Islet precursor cell (in vitro differentiated cells): ENCODE data around the gene LRCH3.
"Not testable (repeated sequence)": the region's sequence is repeated elsewhere in the genome, so short reads cannot be mapped to it uniquely, and the experiment has no call there.

Experiments
- DNase-seq: peaks from one replicate; pipeline ENCODE4 v3.0.0-alpha.2; 2018

Gene LRCH3

GRCh38 chr3:197888511-197888910, 97.5 kb downstream of the LRCH3 start:
- no peak for DNase-seq

GRCh38 chr3:197889204-197889930, 98.3 kb downstream of the LRCH3 start:
- DNase-seq: peak; percentile 84

- no peak for DNase-seq
These were observed 99.6 kb downstream of the LRCH3 start for GRCh38 chr3:197890693-197891092.

- no peak for DNase-seq
These were observed 101.1 kb downstream of the LRCH3 start for GRCh38 chr3:197892162-197892561.

GRCh38 chr3:197896421-197896820, 105.4 kb downstream of the LRCH3 start:
- DNase-seq: no peak

GRCh38 chr3:197899833-197900478, 108.9 kb downstream of the LRCH3 start:
- DNase-seq: no peak

- no peak for DNase-seq
These were observed 110.6 kb downstream of the LRCH3 start for GRCh38 chr3:197901626-197902025.

GRCh38 chr3:197906023-197906849, 115.2 kb downstream of the LRCH3 start:
- DNase-seq: peak; percentile 95

- no peak for DNase-seq
These were observed 115.8 kb downstream of the LRCH3 start for GRCh38 chr3:197906850-197907187.

- no peak for DNase-seq
These were observed 116.1 kb downstream of the LRCH3 start for GRCh38 chr3:197907196-197907595.

- DNase-seq: not testable (repeated sequence)
These were observed 117.5 kb downstream of the LRCH3 start for GRCh38 chr3:197908550-197908949.

GRCh38 chr3:197908957-197909701, 118.1 kb downstream of the LRCH3 start:
- no peak for DNase-seq

GRCh38 chr3:197912741-197913476, 121.9 kb downstream of the LRCH3 start:
- no peak for DNase-seq

GRCh38 chr3:197913641-197914380, 122.8 kb downstream of the LRCH3 start:
- DNase-seq: no peak

- DNase-seq: not testable (repeated sequence)
These were observed 130.6 kb downstream of the LRCH3 start for GRCh38 chr3:197921429-197922275.

GRCh38 chr3:197926418-197926817, 135.4 kb downstream of the LRCH3 start:
- DNase-seq: no peak

GRCh38 chr3:197927578-197927977, 136.5 kb downstream of the LRCH3 start:
- DNase-seq: not testable (repeated sequence)

GRCh38 chr3:197936819-197937384, 145.8 kb downstream of the LRCH3 start:
- DNase-seq: no peak
